GM21723 (cell line): ENCODE results near the gene PROS1.
"Not testable (repeated sequence)": the region's sequence is repeated elsewhere in the genome, so short reads cannot be mapped to it uniquely, and the experiment has no call there.

Source experiments
- ATAC-seq: cut with Tn5 transposase; IDR thresholded peaks from one replicate; pipeline ENCODE4 v1.9.1; 2021; ENCODE audit warnings: mild to moderate bottlenecking, moderate library complexity; ENCODE audit not compliant: unreplicated experiment

The PROS1 gene

DNA sequence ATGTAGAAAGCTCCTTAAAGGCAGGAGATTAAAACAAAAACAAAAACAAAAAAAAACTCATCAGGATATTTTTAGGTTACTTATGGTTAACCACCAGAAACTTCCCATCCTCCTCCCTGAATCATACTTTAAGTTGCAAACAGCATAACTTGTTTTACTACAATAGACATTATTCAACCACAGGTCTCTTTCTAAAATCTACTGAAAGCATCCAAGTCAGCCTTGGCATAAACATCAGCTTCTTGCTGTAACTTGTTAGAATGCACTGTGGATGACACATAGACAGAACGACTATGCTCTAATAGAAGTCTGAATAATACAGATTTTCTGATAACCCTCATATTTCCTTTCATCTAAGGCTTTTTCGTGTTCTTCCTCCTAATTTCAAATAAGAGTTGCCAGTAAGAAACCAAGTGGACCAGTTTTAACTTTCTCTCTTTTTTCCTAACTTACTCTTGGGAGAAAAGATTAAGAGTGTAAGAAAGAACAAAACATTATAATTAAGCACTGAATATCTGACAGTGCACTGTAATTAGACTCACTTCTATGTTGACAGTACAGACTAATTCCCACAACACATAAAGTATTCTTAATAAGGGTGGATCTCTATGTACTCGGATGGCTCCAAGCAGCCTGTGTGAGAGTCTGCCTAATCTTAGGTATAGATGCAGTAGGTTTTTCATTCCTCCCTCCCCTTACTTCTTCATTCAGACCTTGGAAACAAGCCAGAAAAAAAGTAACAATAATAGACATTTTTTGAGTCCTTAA is 95.3 kb downstream of the PROS1 start:
- not testable (repeated sequence) for ATAC-seq

GRCh38 chr3:93877427-93877826 is 96.3 kb downstream of the PROS1 start:
- ATAC-seq, result not testable (repeated sequence)

- not testable (repeated sequence) for ATAC-seq
Observed at GRCh38 chr3:93873412-93873811, 100.3 kb downstream of the PROS1 start.

GRCh38 chr3:93867425-93867824 is 106.3 kb downstream of the PROS1 start:
- ATAC-seq, result no peak

DNA sequence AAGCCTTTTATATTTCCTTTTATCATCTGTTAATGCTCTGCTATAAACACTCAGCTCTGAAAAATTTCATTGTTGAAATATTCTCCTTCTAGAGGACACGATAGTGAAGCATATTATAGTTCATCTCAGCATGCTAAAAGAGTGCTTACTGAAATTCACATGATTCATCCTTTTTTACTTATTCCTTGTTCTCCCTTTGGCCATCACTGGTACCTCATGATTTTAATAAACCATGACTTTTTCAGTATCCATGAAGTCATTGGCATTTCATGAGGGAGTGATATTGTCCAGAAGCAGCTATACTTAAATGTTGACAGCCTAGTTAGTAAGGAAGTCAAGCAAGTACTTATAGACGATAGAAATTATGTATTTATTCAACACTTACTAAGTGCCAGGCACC is 112.7 kb downstream of the PROS1 start:
- no peak for ATAC-seq

DNA sequence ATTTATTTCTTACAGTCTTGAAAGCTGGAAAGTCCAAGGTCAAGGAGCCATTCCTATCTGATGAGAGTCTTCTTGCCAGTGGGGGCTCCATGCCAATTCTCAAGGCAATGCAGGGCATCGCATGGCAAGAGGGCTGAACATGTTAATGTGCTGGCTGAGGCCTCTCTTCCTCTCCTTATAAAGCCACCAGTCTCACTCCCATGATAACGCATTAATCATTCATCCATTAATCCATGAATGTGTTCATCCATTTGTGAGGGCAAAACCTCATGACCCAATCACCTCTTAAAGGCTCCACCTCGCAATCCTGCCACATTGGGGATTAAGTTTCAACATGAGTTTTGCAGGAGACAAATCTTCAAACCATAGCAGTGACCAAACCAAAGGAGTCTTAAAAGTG is 118.3 kb downstream of the PROS1 start:
- no peak for ATAC-seq

- not testable (repeated sequence) for ATAC-seq
Observed at GRCh38 chr3:93852228-93852627, 121.5 kb downstream of the PROS1 start.

DNA sequence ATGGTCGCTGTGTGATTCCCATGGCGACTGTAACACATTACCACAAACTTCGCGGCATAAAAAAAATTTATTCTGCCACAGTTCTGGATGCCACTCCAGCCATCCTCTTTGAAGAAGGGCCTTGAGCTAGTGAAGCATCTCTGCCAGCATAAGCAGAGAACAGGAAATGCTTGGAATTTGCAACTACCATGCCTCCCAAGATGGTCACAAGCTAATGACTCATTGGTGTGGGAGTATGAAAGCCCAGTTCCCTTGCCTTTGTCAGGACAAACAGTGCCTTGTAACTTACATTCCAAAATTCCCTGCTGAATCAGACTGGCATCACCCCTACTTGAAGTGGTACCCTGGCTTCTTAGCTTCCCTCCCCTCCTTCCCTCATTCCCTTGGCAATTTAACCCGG is 129.7 kb downstream of the PROS1 start:
- ATAC-seq, result no peak

GRCh38 chr3:93839193-93839592 is 134.5 kb downstream of the PROS1 start:
- ATAC-seq, result not testable (repeated sequence)
